ENCODE measurements around the gene CAST. TPM values are rescaled to one million over a fixed set of nuclear protein-coding genes. Genes with fewer than 3 reads are reported as not detected.
"Not testable (repeated sequence)": the region's sequence is repeated elsewhere in the genome, so short reads cannot be mapped to it uniquely, and the experiment has no call there.

The CAST gene
- total RNA-seq, 1 donor from 2014 or later, result 199 TPM

GRCh38 chr5:96775689-96776088 lies 113.5 kb downstream of the CAST start:
- no peak for DNase-seq (ENCODE audit: extremely low read depth, low read depth, low spot score)

GRCh38 chr5:96776621-96777020 lies 114.4 kb downstream of the CAST start:
- no peak for DNase-seq (ENCODE audit: extremely low read depth, low read depth, low spot score)

- no peak for DNase-seq (ENCODE audit: extremely low read depth, low read depth, low spot score)
Measured at GRCh38 chr5:96778409-96778808, 116.2 kb downstream of the CAST start.

GRCh38 chr5:96780626-96781025 lies 118.5 kb downstream of the CAST start:
- no peak for DNase-seq (ENCODE audit: extremely low read depth, low read depth, low spot score)

GRCh38 chr5:96781031-96781971 lies 119.1 kb downstream of the CAST start:
- DNase-seq (ENCODE audit: extremely low read depth, low read depth, low spot score), result no peak

- DNase-seq (ENCODE audit: extremely low read depth, low read depth, low spot score), result no peak
Measured at GRCh38 chr5:96783326-96783725, 121.2 kb downstream of the CAST start.

- no peak for DNase-seq (ENCODE audit: extremely low read depth, low read depth, low spot score)
Measured at GRCh38 chr5:96785326-96786109, 123.3 kb downstream of the CAST start.

- DNase-seq (ENCODE audit: extremely low read depth, low read depth, low spot score), result no peak
Measured at GRCh38 chr5:96788112-96788749, 126.1 kb downstream of the CAST start.

GRCh38 chr5:96789794-96790330 lies 127.7 kb downstream of the CAST start:
- DNase-seq (ENCODE audit: extremely low read depth, low read depth, low spot score), result no peak

- peak; percentile 41 for DNase-seq (ENCODE audit: extremely low read depth, low read depth, low spot score)
Measured at GRCh38 chr5:96790961-96791504, 128.9 kb downstream of the CAST start.

- no peak for DNase-seq (ENCODE audit: extremely low read depth, low read depth, low spot score)
Measured at GRCh38 chr5:96794757-96795156, 132.6 kb downstream of the CAST start.

- DNase-seq (ENCODE audit: extremely low read depth, low read depth, low spot score), result no peak
Measured at GRCh38 chr5:96795626-96796025, 133.4 kb downstream of the CAST start.

GRCh38 chr5:96796434-96796833 lies 134.3 kb downstream of the CAST start:
- DNase-seq (ENCODE audit: extremely low read depth, low read depth, low spot score), result no peak

- DNase-seq (ENCODE audit: extremely low read depth, low read depth, low spot score), result not testable (repeated sequence)
Measured at GRCh38 chr5:96801718-96802117, 139.5 kb downstream of the CAST start.

GRCh38 chr5:96807075-96807654 lies 145.0 kb downstream of the CAST start:
- DNase-seq (ENCODE audit: extremely low read depth, low read depth, low spot score), result no peak

GRCh38 chr5:96808541-96808828 lies 146.3 kb downstream of the CAST start:
- DNase-seq (ENCODE audit: extremely low read depth, low read depth, low spot score), result no peak

GRCh38 chr5:96808868-96809558 lies 146.8 kb downstream of the CAST start:
- DNase-seq (ENCODE audit: extremely low read depth, low read depth, low spot score), result no peak

- no peak for DNase-seq (ENCODE audit: extremely low read depth, low read depth, low spot score)
Measured at GRCh38 chr5:96809921-96810320, 147.7 kb downstream of the CAST start.

GRCh38 chr5:96812851-96813250 lies 150.7 kb downstream of the CAST start:
- DNase-seq (ENCODE audit: extremely low read depth, low read depth, low spot score), result no peak

GRCh38 chr5:96814041-96814440 lies 151.9 kb downstream of the CAST start:
- DNase-seq (ENCODE audit: extremely low read depth, low read depth, low spot score), result no peak
